K562 (cell line): ENCODE results near the gene GGT6. TPM values are rescaled to one million over a fixed set of nuclear protein-coding genes. Genes with fewer than 3 reads are reported as not detected.

Experiments used
- ATAC-seq: fragments of 200-7000 bp; cut with Tn5 transposase; 3 replicates; pipeline ENCODE4 v1.9.1; 2020; ENCODE audit warnings: moderate library complexity
- BruUV-seq: library from RNA; stranded (reverse); fragments of 400-500 nt; replicated peaks from 2 replicates; lab custom pipeline; 2021; lab: Mats Ljungman, UMichigan
- CTCF ChIA-PET: fragments of 300-600 bp; formaldehyde crosslinking; extraction: SDS; loops from one replicate; lab custom pipeline; 2021; ENCODE audit warnings: low intra/inter-chr PET ratio; lab: Yijun Ruan, JAX
- POLR2A ChIA-PET: fragments of 300-600, 350-650 bp; sonication (Branson Sonifier 250); formaldehyde crosslinking; extraction: SDS; loops from one replicate; lab custom pipeline; 2021; ENCODE audit warnings: antibody characterized with exemption, inconsistent platforms; lab: Yijun Ruan, JAX
- DNase-seq, 4 experiments: peaks; one replicate each; pipeline versions ENCODE4 v3.0.0 to v3.0.0-alpha.2; 2011 to 2018; ENCODE audit warnings: low spot score in 3 of 4, mixed read lengths in 3 of 4; ENCODE audit errors: extremely low read depth in 1 of 4
- FAIRE-seq: peaks from 2 replicates; lab custom pipeline; 2011; peaks lifted over from hg19 to GRCh38; lab: Jason Lieb, UNC
- H2AFZ ChIP-seq: 2 replicates; pipeline ENCODE4 v1.6.0; 2011; ENCODE audit warnings: low read depth, low read length, control low read depth, inconsistent platforms
- H3K27ac ChIP-seq: fragments of 200-600 bp; 3 replicates; pipeline ENCODE4 v1.8.0; 2011; ENCODE audit warnings: low read depth, mild to moderate bottlenecking, control low read depth, inconsistent platforms, low read length, moderate library complexity, mixed read lengths; ENCODE audit errors: extremely low read depth
- H3K27me3 ChIP-seq, 2 experiments: fragments of 300-600 bp in 1 of 2; 2 replicates in 1 of 2; 3 replicates in 1 of 2; pipeline versions ENCODE4 v1.6.0 to v1.8.0; 2011; ENCODE audit warnings: inconsistent platforms in 2 of 2, low read length in 2 of 2, mild to moderate bottlenecking in 1 of 2, mixed read lengths in 1 of 2, moderate library complexity in 1 of 2; ENCODE audit not compliant: control insufficient read depth in 2 of 2, insufficient read depth in 2 of 2
- H3K36me3 ChIP-seq: fragments of 300-600 bp; 3 replicates; pipeline ENCODE4 v1.8.0; 2011; ENCODE audit warnings: mild to moderate bottlenecking, low read length, inconsistent platforms; ENCODE audit not compliant: control insufficient read depth, insufficient read depth
- H3K4me1 ChIP-seq, 2 experiments: fragments of 200-600 bp in 1 of 2; replicated peaks in 1 of 2; 2 replicates in 1 of 2; 3 replicates in 1 of 2; pipeline versions ENCODE4 v1.5.1 to v1.8.0; 2011; ENCODE audit warnings: inconsistent platforms in 2 of 2, low read length in 2 of 2, mild to moderate bottlenecking in 1 of 2, mixed read lengths in 1 of 2, moderate library complexity in 1 of 2; ENCODE audit not compliant: control insufficient read depth in 2 of 2, insufficient read depth in 2 of 2
- H3K4me2 ChIP-seq: 2 replicates; pipeline ENCODE4 v1.6.1; 2011; ENCODE audit warnings: low read length, control low read depth, inconsistent platforms, mixed read lengths; ENCODE audit not compliant: insufficient read depth
- H3K4me3 ChIP-seq: fragments of 200-600 bp; sonication (generic), shearing (Covaris generic); 2 replicates; pipeline ENCODE4 v1.5.1; 2016; ENCODE audit warnings: control low read depth, inconsistent platforms
- H3K79me2 ChIP-seq: fragments of 200-600 bp; 3 replicates; pipeline ENCODE4 v1.8.0; 2011; ENCODE audit warnings: low read length, inconsistent platforms; ENCODE audit not compliant: control insufficient read depth, insufficient read depth
- H3K9ac ChIP-seq, 2 experiments: 2 replicates each; pipeline versions ENCODE4 v1.6.0 to v1.6.1; 2011; ENCODE audit warnings: low read depth in 2 of 2, low read length in 2 of 2, control low read depth in 1 of 2, inconsistent platforms in 1 of 2, mild to moderate bottlenecking in 1 of 2, mixed read lengths in 1 of 2; ENCODE audit not compliant: insufficient read depth in 1 of 2
- H3K9me1 ChIP-seq: one replicate; pipeline ENCODE4 v1.6.0; 2011; ENCODE audit warnings: inconsistent platforms, mild to moderate bottlenecking, low read length, moderate library complexity; ENCODE audit not compliant: control insufficient read depth, insufficient read depth
- H3K9me3 ChIP-seq: replicated peaks from 2 replicates; pipeline ENCODE4 v1.5.1; 2011; ENCODE audit warnings: low read depth, low read length, inconsistent platforms; ENCODE audit not compliant: control insufficient read depth, insufficient read depth
- H4K20me1 ChIP-seq: replicated peaks from 2 replicates; pipeline ENCODE4 v1.6.1; 2011; ENCODE audit warnings: low read length, inconsistent platforms, mixed read lengths; ENCODE audit not compliant: control insufficient read depth, insufficient read depth
- FOXA1 ChIP-seq: fragments of 450-650 bp; IDR thresholded peaks from 2 replicates; pipeline ENCODE4 v1.6.1; 2016; ENCODE audit warnings: mild to moderate bottlenecking, borderline replicate concordance
- TFAM ChIP-seq: fragments of 250-450 bp; sonication (Bioruptor Pico); conservative IDR thresholded peaks from 2 replicates; pipeline ENCODE4 v1.5.0; 2021; ENCODE audit warnings: mild to moderate bottlenecking, moderate library complexity
- ZNF12 ChIP-seq: sonication (generic); formaldehyde crosslinking; IDR thresholded peaks from 2 replicates; pipeline ENCODE4 v1.4.0; 2020; ENCODE audit warnings: mild to moderate bottlenecking, missing genetic modification reagents
- ZNF146 ChIP-seq: IDR thresholded peaks from one replicate; pipeline ENCODE4 v1.6.1; 2018; ENCODE audit warnings: missing compliant biosample characterization; ENCODE audit not compliant: unreplicated experiment
- ZNF175 ChIP-seq: fragments of 200-800 bp; sonication (Bioruptor generic); IDR thresholded peaks from 2 replicates; pipeline ENCODE4 v1.6.1; 2016; ENCODE audit warnings: low read depth, mild to moderate bottlenecking, missing genetic modification characterization, missing compliant biosample characterization
- WGBS: fragments of 100-300 bp; shearing (Covaris generic); methylation state at CpG from one replicate; pipeline ENCODE4 v1.1.6; 2016; ENCODE audit warnings: low coverage, mixed read lengths; ENCODE audit not compliant: insufficient coverage; ENCODE audit errors: missing lambda C conversion rate; 5-methylcytosine and 5-hydroxymethylcytosine counted together
- in situ Hi-C: fragments of 300-500 bp; cut with MboI; formaldehyde crosslinking; loops from 4 replicates; pipeline ENCODE4 v1.15.0; 2018; ENCODE audit warnings: inconsistent platforms, mixed read lengths
- intact Hi-C: fragments of 100-400 bp; cut with micrococcal nuclease; formaldehyde crosslinking; loops from 2 replicates; pipeline ENCODE4 v1.14.2; 2022
- polyA plus RNA-seq, 8 experiments: library from polyadenylated mRNA; depleted of rRNA in 4 of 8; stranded (reverse) in 5 of 8; unstranded in 3 of 8; fragments of >200 nt; fragmentation: Nextera tagmentation in 2 of 8; fragmentation: Illumina TruSeq in 1 of 8; extraction: Ambion mirVana in 2 of 8; extraction: Trizol in 1 of 8; gene quantifications; 2 replicates each; pipeline versions ENCODE4 v1.2.1 to v1.2.3, GENCODE V29; 2011 to 2014; ENCODE audit warnings: inconsistent platforms in 1 of 8, missing spikeins in 1 of 8
- total RNA-seq, 7 experiments: library from RNA; depleted of rRNA in 6 of 7; stranded (reverse); fragments of >200 nt in 6 of 7; fragmentation: Illumina TruSeq in 2 of 7; extraction: Trizol in 2 of 7; gene quantifications; 2 replicates each; pipeline versions ENCODE4 v1.2.1 to v1.2.3, GENCODE V29; 2011 to 2021; ENCODE audit warnings: low replicate concordance in 1 of 7
- TF ChIP-seq, protein P1 (sequence below): IDR thresholded peaks from 2 replicates; pipeline ENCODE4 v1.6.1; 2016; ENCODE audit warnings: missing genetic modification characterization, missing compliant biosample characterization

The GGT6 gene
- total and polyA plus RNA-seq, 9 of the 15 experiments (the other 6 are each of a cell fraction or from before 2014, with no cell fraction given): 0.09 TPM; not detected in 8

GRCh38 chr17:4545217-4545951 is 15.0 kb downstream of the GGT6 start (continued):
- no peak for TF ChIP-seq FOXA1
- TF ChIP-seq, protein P1, sequence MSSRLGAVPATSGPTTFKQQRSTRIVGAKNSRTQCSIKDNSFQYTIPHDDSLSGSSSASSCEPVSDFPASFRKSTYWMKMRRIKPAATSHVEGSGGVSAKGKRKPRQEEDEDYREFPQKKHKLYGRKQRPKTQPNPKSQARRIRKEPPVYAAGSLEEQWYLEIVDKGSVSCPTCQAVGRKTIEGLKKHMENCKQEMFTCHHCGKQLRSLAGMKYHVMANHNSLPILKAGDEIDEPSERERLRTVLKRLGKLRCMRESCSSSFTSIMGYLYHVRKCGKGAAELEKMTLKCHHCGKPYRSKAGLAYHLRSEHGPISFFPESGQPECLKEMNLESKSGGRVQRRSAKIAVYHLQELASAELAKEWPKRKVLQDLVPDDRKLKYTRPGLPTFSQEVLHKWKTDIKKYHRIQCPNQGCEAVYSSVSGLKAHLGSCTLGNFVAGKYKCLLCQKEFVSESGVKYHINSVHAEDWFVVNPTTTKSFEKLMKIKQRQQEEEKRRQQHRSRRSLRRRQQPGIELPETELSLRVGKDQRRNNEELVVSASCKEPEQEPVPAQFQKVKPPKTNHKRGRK: no peak

DNA sequence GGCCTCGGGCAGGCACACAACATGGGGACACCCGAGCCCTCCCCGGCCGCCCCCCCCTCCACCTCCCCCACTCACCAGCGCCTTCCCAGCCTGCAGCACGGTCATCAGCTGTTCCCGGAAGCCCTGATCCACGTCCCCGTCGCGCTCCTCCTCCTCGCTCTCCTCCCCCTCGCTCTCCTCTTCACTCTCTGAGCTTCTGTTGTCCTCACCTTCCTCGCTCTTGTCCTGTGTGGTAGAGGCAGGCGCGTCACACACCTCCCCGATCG is 15.5 kb downstream of the GGT6 start:
- Histone ChIP-seq H3K9me1 (no peaks in the 10 kb centered on the region), H2AFZ (no peak overlapping the region), H3K4me1 (peaks cover 0 to 55% of the 10 kb centered on the region in 2 experiments; a peak in 2 of 5 replicates), H3K27me3 (no peaks in the 10 kb centered on the region), H3K27ac (no peak overlapping the region), H3K9ac (no peak overlapping the region), H3K36me3 (peaks cover 90% of the 10 kb centered on the region; the same call in 2 of the 3 replicates), H3K79me2 (no peaks in the 10 kb centered on the region), H3K4me2 (no peak overlapping the region), H3K9me3 (no peaks in the 10 kb centered on the region), H4K20me1 (no peaks in the 10 kb centered on the region), H3K4me3 (no peak overlapping the region)
- intact Hi-C loops (loop anchor here (5.0 kb wide), 1 partner anchor 123 kb away; no protein-coding TSS in a partner anchor), in situ Hi-C loops (no loop called here)
- TF ChIP-seq TFAM (CRISPR knock-in tag) (no peak), ZNF146 (CRISPR knock-in tag) (no peak), ZNF12 (CRISPR knock-in tag) (no peak), ZNF175 (CRISPR knock-in tag) (no peak)
- BruUV-seq: TSS peak; percentile 56
- 67% methylated on average over 3 of the region's 18 CpGs for WGBS
- POLR2A ChIA-PET: no interaction called here
- CTCF ChIA-PET: no interaction called here
- ATAC-seq (no peak), DNase-seq (peak in 2 of 4 experiments; percentile 33 to 38), FAIRE-seq (no peak)
